ENCODE data around the gene SRC.

DNA sequence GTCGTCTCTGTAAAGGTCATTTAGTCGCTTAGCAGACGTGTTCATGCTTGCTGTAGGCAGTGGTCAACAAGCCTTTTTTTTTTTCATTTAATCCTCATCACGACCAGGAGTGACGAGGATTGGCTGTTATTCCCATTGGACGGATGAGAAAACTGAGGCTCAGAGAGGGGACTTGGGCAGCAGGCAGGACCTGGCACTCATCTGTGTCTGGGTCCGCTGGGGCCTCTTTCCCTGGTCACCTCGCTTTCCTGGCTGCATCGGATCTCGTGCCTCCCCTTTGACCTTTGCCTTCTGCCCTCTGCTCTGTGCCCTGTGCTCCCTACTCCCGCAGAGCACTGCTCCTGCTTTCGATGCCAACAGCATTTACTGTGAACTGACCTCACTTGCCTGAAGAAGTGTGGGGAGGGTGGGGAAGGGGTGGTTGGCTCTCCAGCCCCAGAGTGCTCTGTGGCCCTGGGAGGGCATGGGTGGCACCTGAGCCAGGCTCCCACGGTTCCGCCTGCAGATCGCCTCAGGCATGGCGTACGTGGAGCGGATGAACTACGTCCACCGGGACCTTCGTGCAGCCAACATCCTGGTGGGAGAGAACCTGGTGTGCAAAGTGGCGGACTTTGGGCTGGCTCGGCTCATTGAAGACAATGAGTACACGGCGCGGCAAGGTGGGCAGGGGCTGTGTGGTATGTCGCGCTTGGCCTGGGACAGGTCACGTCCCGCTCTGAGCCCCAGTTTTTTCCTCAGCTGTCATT, 56.2 kb downstream of the SRC start:
- no peak for TF ChIP-seq GATA2 (IDR thresholded peaks at IDR 0.05; ENCODE audit: low read depth, low read length)
- no peak for TF ChIP-seq GATA3 (IDR thresholded peaks at IDR 0.05; ENCODE audit: low read depth, low read length)

Data from SH-SY5Y (cell line).